HG03045 (cell line): ENCODE results near the gene ZNG1B.
"Not testable (repeated sequence)": the region's sequence is repeated elsewhere in the genome, so short reads cannot be mapped to it uniquely, and the experiment has no call there.

ENCODE experiments used
- ATAC-seq: cut with Tn5 transposase; IDR thresholded peaks from one replicate; pipeline ENCODE4 v1.9.1; 2021; ENCODE audit warnings: mild to moderate bottlenecking, moderate library complexity; ENCODE audit not compliant: unreplicated experiment

The ZNG1B gene

DNA sequence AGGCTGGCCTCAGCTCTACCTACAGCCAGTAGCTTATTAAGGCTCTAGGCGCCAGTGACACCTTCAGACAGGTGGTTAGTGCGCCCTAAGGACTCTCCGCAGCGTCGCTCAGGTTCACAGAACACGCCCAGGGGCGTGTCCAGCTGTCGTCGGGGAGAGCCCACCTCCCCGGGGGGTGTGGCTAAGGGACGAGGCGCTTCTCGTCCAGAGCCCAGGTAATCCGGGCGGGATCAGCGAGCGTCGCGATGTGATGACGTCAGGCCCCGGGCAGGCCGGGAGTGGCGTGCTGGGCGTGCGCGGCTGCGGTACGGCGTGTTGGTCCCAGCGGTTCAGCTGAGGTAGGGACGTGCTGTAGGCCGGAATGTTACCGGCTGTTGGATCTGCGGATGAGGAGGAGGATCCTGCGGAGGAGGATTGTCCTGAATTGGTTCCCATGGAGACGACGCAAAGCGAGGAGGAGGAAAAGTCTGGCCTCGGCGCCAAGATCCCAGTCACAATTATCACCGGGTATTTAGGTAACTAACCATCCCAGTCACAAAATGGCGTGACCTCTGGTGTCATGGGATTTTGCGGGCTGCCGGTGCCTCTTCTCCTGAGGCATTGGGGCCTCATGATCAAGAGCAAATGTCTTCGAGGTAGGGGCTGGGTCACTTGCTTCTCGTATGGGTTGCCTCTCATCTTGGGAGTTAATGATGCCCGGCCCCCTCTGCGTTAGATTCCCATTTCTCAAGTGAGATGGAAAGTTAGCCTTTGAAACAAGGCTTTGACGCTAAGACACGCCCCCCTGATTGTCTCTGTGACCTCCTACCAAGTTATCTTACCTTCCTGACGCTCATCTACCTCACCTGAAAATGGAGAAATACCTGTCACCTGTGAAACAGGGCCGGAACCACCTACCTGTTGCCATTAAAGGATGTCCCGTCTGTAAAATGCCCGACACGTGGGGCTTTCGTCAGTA lies at the start of gene ZNG1B:
ZNG1B (plus strand) TSS at position 184 of the 958 bp plus-strand sequence; CDS start at position 362, 178 bp downstream.
- ATAC-seq: not testable (repeated sequence)

GRCh38 chr2:113390124-113390849 lies 47.2 kb upstream of the ZNG1B start:
- ATAC-seq: peak; percentile 83

- no peak for ATAC-seq
These were observed 46.4 kb upstream of the ZNG1B start for GRCh38 chr2:113391073-113391472.

- ATAC-seq: no peak
These were observed 31.4 kb upstream of the ZNG1B start for GRCh38 chr2:113406114-113406513.

GRCh38 chr2:113407446-113408099 lies 29.9 kb upstream of the ZNG1B start:
- ATAC-seq: no peak

DNA sequence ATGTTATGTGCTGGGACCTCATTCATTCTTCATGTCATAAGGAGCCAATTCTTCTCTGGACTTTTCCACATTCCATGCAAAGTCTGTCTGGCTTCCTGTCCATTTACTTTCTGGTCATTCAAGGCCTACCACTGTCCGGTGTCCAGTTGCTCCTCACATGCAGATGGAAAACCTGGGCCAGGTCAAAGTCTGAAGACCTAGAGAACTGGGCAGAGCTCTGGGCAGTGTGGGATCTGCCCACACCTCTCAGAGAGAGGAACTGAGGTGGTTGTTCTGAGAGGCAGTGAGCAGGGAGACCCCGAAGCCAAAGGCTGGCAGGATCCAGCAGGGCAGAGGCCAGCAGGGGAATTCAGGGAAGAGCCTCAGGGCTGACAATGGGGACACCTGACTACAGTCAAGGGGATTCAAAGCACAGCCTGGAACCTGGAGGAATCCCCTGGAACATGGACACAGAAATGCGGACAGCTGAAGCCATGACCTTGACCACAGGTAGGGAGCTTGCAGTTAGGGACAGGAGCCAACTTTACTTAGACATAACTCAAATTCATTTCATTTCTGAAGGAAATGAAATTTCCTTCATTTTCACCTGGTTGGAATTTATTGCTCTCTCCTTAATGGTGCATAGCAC lies 25.7 kb upstream of the ZNG1B start:
- ATAC-seq: not testable (repeated sequence)

DNA sequence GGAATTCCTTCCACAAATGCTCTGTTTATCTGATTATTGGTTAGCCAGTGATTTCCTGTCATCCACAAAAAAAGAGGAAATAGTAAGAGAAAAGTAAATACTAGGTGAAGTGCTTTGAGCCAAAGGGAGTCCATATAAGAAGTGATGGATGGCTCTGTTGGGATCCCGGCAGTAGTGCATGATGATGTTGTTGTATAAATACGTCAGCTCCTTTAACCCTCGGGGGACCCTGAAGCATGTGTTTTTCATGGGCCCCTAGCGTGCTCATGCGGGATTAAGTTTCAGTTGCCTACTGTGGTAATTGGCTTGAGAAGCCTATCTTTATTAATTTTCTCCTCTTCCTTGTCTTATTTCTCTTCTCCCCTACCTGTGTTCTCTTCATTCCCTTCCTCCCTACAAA lies 24.7 kb upstream of the ZNG1B start:
- ATAC-seq: not testable (repeated sequence)

GRCh38 chr2:113431773-113432172 lies 5.7 kb upstream of the ZNG1B start:
- ATAC-seq: not testable (repeated sequence)

DNA sequence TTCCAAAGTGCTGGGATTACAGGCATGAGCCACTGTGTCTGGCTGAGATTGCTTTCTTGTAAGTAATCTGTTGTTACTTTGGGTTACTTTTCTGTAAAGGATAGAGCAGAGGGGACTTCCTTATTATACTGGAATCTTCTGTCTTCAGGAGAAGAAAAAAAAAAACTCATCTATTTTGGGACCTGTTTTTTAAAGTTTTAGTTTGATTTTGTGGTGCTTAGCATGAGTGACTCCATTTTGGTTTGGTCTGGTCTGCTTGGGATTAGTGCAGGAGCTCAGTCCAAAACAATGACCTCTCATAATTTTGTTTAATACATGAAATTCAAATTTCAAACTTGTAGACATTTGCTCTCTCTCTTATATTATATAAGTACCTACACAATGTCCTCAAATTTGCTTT lies 4.0 kb upstream of the ZNG1B start:
- ATAC-seq: not testable (repeated sequence)

DNA sequence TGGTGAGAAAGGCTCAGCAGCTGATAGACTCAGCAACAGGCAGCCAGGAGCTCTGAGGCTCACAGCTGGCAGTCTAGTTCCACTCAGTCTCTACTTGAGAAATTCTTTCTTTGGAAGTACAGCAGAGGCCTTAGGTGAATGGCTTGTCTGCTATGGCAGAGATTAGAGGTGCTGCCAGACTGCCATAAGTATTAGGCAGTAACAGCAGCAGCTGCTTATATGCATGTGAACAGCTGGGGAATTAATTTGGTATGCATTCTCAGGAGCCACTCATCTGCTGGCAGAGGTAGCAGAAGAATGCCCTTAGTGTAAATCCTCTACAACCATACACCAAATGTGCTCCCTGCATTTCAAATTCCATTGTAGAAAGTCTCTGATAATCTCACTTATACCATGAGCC lies 28.3 kb downstream of the ZNG1B start:
- ATAC-seq: not testable (repeated sequence)

DNA sequence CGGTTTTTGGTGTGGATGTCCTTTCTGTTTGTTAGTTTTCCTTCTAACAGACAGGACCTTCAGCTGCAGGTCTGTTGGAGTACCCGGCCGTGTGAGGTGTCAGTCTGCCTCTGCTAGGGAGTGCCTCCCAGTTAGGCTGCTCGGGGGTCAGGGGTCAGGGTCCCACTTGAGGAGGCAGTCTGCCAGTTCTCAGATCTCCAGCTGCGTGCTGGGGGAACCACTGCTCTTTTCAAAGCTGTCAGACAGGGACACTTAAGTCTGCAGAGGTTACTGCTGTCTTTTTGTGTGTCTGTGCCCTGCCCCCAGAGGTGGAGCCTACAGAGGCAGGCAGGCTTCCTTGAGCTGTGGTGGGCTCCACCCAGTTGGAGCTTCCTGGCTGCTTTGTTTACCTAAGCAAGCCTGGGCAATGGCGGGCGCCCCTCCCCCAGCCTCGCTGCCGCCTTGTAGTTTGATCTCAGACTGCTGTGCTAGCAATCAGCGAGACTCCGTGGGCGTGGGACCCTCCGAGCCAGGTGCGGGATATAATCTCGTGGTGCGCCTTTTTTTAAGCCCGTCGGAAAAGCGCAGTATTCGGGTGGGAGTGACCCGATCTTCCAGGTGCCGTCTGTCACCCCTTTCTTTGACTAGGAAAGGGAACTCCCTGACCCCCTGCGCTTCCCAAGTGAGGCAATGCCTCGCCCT lies 39.3 kb downstream of the ZNG1B start:
- ATAC-seq: not testable (repeated sequence)

GRCh38 chr2:113496527-113496926 lies 59.0 kb downstream of the ZNG1B start:
- not testable (repeated sequence) for ATAC-seq

- ATAC-seq: not testable (repeated sequence)
These were observed 60.9 kb downstream of the ZNG1B start, which contains the start of gene FOXD4L1 for GRCh38 chr2:113498365-113498764. FOXD4L1 (plus strand) TSS chr2:113498665; CDS start chr2:113499257, 592 bp downstream.

GRCh38 chr2:113499019-113499885 lies 61.8 kb downstream of the ZNG1B start:
- not testable (repeated sequence) for ATAC-seq

DNA sequence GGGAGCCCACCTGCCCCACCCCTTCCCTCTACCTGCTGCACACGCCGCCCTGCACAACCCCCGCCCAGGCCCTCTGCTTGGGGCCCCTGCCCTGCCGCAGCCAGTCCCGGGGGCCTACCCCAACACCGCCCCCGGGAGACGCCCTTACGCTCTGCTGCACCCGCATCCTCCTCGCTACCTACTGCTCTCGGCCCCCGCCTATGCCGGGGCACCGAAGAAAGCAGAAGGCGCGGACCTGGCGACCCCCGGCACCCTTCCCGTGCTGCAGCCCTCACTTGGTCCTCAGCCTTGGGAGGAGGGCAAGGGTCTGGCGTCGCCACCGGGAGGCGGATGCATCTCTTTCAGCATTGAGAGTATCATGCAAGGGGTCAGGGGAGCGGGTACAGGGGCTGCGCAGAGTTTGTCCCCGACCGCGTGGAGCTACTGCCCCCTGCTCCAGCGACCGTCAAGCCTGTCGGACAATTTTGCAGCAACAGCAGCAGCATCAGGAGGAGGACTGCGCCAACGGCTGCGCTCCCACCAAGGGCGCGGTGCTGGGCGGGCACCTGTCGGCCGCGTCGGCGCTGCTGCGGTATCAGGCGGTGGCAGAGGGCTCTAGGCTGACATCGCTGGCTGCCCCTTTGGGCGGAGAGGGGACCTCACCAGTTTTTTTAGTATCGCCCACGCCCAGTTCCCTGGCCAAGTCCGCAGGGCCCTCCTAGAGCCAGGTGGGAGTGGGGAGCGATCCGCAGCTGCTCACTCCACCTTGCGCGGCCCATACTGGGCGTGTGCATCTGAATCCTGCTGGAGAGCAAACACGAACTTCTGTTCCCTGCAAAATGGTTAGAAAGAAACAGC lies 62.6 kb downstream of the ZNG1B start:
- ATAC-seq: not testable (repeated sequence)

DNA sequence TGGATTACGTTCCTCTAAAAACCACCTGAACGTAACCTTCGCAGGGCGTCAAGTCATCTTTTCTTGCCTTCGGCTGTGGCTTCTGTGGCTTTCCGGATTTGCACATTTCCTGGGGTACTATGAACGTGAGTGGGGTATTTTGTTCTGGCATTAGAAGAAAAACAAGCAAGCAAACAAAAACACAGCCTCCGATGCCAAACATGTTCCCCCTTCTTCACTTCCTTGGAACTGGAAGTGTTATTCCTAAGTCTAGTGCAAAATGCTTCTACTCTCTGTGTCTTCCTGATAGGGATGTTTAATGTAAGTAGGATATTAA lies 63.2 kb downstream of the ZNG1B start:
- ATAC-seq: not testable (repeated sequence)

DNA sequence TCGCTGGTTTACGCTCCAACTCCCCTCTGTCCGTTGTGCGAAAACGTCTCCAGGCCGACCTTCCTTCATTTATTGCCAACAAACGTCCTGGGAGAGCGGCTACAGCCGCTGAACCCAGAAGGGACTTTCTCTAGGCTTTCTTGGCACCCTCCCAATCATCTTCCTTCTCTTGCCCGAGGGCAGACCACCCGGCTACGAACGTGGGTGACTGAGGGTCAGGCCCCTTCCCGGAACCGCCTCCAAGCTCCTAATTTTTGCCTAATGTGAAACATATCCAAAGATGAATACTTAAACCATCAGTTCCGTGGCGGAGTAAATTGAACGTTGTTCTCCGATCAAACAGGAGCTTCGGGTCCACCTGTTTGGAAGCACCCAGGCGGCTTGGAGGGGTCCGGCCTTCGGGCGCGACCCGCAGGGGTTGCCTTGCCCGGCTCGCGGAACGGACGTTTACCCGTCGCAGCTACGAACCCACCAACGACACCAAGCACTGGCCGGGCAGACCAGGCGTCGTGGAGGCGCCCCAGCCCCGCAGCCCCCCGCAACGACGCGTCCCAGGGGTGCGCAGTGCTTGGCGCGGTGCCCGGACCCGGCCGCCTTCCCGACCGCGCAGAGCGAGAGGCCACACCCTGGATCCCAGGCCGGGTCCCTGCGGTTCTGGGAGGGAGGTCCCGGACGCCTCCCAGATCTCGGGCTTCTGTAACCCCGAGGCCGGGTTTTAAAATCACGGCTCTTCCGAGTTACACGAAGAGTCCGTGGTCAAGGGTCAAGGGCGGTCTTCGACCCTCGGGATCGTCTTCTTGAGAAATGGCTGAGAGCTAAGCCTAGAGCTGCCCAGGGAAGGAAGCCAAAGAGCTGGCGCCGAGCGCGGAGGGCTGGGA lies 65.0 kb downstream of the ZNG1B start:
- ATAC-seq: peak; percentile 27
